Breast epithelium (tissue), 3 donors: Measurements from ENCODE around the gene NAV3.

ENCODE experiments used
- POLR2A ChIP-seq: fragments of 450-650 bp; IDR thresholded peaks from one replicate; pipeline ENCODE4 v1.6.1; 2016; ENCODE audit warnings: antibody characterized with exemption, mild to moderate bottlenecking, moderate library complexity
- POLR2AphosphoS5 ChIP-seq, 3 donors: sonication (generic); formaldehyde crosslinking; IDR thresholded peaks; one replicate each; pipeline ENCODE4 v1.6.1; 2017; ENCODE audit warnings: antibody characterized with exemption in 3 of 3
- TF ChIP-seq, protein P1 (sequence below), 3 donors: fragments of 450-650 bp; IDR thresholded peaks; one replicate each; pipeline ENCODE4 v1.5.1; 2016 to 2017; ENCODE audit warnings: antibody characterized with exemption in 3 of 3, mild to moderate bottlenecking in 3 of 3, moderate library complexity in 3 of 3

- TF ChIP-seq, protein P1, sequence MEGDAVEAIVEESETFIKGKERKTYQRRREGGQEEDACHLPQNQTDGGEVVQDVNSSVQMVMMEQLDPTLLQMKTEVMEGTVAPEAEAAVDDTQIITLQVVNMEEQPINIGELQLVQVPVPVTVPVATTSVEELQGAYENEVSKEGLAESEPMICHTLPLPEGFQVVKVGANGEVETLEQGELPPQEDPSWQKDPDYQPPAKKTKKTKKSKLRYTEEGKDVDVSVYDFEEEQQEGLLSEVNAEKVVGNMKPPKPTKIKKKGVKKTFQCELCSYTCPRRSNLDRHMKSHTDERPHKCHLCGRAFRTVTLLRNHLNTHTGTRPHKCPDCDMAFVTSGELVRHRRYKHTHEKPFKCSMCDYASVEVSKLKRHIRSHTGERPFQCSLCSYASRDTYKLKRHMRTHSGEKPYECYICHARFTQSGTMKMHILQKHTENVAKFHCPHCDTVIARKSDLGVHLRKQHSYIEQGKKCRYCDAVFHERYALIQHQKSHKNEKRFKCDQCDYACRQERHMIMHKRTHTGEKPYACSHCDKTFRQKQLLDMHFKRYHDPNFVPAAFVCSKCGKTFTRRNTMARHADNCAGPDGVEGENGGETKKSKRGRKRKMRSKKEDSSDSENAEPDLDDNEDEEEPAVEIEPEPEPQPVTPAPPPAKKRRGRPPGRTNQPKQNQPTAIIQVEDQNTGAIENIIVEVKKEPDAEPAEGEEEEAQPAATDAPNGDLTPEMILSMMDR (IDR thresholded peaks at IDR 0.05), result no peak
- TF ChIP-seq POLR2A (no peak), POLR2AphosphoS5 (IDR thresholded peaks at IDR 0.05) (no peak)
Measured at GRCh38 chr12:78249578-78249977, 418.9 kb downstream of the NAV3 start.
